ENCODE results near the gene OGT. TPM values are rescaled to one million over a fixed set of nuclear protein-coding genes. Genes with fewer than 3 reads are reported as not detected.

OGT gene
- total RNA-seq, 1 experiment from 2014 or later, result 116 TPM

GRCh38 chrX:71573590-71573989 lies 40.7 kb downstream of the OGT start:
- H3K4me3 Mint-ChIP-seq, result no peak overlapping the region
- no CpG with 5 or more reads among the region's 2 CpGs for WGBS (ENCODE audit: extremely low coverage, insufficient read length, low lambda C conversion rate)
- peaks cover 4% of the 10 kb centered on the region; the same call in 1 of the 2 replicates for H3K27me3 Mint-ChIP-seq (ENCODE audit: low read depth)
- Histone ChIP-seq H3K79me2 (ENCODE audit: insufficient read depth, low read length) (no peaks in the 10 kb centered on the region), H3K4ac (ENCODE audit: low read depth, low read length) (no peak overlapping the region), H3K9ac (ENCODE audit: extremely low read depth, insufficient read length, low read length) (no peak overlapping the region), H3K27ac (ENCODE audit: insufficient read length, low read depth, low read length) (no peak overlapping the region), H3K23ac (ENCODE audit: insufficient read length, low read depth, low read length) (no peak overlapping the region), H4K8ac (replicated peaks; ENCODE audit: insufficient read length, low read depth, low read length) (no peak overlapping the region), H3K18ac (ENCODE audit: insufficient read length, low read depth, low read length) (no peak overlapping the region), H2BK15ac (ENCODE audit: low read depth, low read length) (no peak overlapping the region), H2BK20ac (ENCODE audit: low read depth, low read length, poor library complexity, severe bottlenecking) (no peak overlapping the region), H3T11ph (ENCODE audit: low read length) (no peak overlapping the region), H2AFZ (ENCODE audit: low read length) (no peak overlapping the region), H2AK5ac (ENCODE audit: insufficient read length, low read length) (no peak overlapping the region), H4K20me1 (ENCODE audit: control insufficient read depth, insufficient read depth, insufficient read length) (no peaks in the 10 kb centered on the region), H3K27me3 (ENCODE audit: insufficient read depth, low read length) (no peaks in the 10 kb centered on the region), H2BK12ac (ENCODE audit: insufficient read length, low read depth, low read length) (no peak overlapping the region), H3K4me2 (ENCODE audit: insufficient read depth, insufficient read length, low read length) (no peak overlapping the region), H3K56ac (ENCODE audit: insufficient read length, low read depth, low read length) (no peak overlapping the region), H2BK5ac (ENCODE audit: insufficient read length, low read length) (no peak overlapping the region), H3K14ac (ENCODE audit: insufficient read depth, low read length) (no peak overlapping the region), H3K23me2 (ENCODE audit: insufficient read length, low read depth, low read length, poor library complexity, severe bottlenecking) (no peaks in the 10 kb centered on the region), H3K79me1 (ENCODE audit: insufficient read depth, low read depth, low read length, poor library complexity, severe bottlenecking) (no peaks in the 10 kb centered on the region), H4K5ac (ENCODE audit: insufficient read length, low read depth, low read length) (no peak overlapping the region), H4K91ac (ENCODE audit: insufficient read length, low read depth, low read length) (no peak overlapping the region), H2BK120ac (ENCODE audit: low read depth, low read length, poor library complexity, severe bottlenecking) (no peak overlapping the region), H3K9me3 (ENCODE audit: control insufficient read depth, low read depth, low read length) (peaks cover 13% of the 10 kb centered on the region), H3K4me1 (ENCODE audit: insufficient read depth, low read length) (no peaks in the 10 kb centered on the region)
- no peak for TF ChIP-seq CTCF (conservative IDR thresholded peaks at IDR 0.05)
- H3K4me1 Mint-ChIP-seq, result 0 out of 4 replicates have a peak, but pooled peaks cover 0 to 3% of the 10 kb centered on the region in 2 experiments
- H3K27ac Mint-ChIP-seq, result no peak overlapping the region
- no peak for DNase-seq
- peaks cover 55 to 64% of the 10 kb centered on the region in 2 experiments for H3K9me3 Mint-ChIP-seq
- H3K36me3 Mint-ChIP-seq (ENCODE audit: insufficient read depth in 1 of 3, low read depth in 3 of 3), result peaks cover 42 to 72% (median 59%) of the 10 kb centered on the region in 3 experiments
